Activated CD4-positive, alpha-beta T cell treated with anti-CD3 and anti-CD28 coated beads, Interleukin-2, amount 10 ng/mL, durations not matched to agents 7 days and 5 days (primary cell): Measurements from ENCODE around the gene SLC40A1. TPM values are rescaled to one million over a fixed set of nuclear protein-coding genes. Genes with fewer than 3 reads are reported as not detected.

Experiments
- CTCF ChIA-PET: fragments of 350-600 bp; sonication (Branson Sonifier 250); formaldehyde crosslinking; loops from one replicate; lab custom pipeline; 2021; ENCODE audit warnings: antibody characterized with exemption; lab: Charles Lee
- POLR2A ChIA-PET: fragments of 350-600 bp; sonication (Branson Sonifier 250); formaldehyde crosslinking; loops from one replicate; lab custom pipeline; 2021; ENCODE audit warnings: antibody characterized with exemption; lab: Charles Lee
- DNase-seq: peaks from one replicate; pipeline ENCODE4 v3.0.0-alpha.2; 2020
- H3K27ac Mint-ChIP-seq: one replicate; pipeline ENCODE4 v1.8.0; 2021; ENCODE audit warnings: mild to moderate bottlenecking, moderate library complexity, mixed read lengths
- H3K27me3 Mint-ChIP-seq: one replicate; pipeline ENCODE4 v1.8.0; 2021; ENCODE audit warnings: mixed read lengths
- H3K36me3 Mint-ChIP-seq: one replicate; pipeline ENCODE4 v1.8.0; 2021; ENCODE audit warnings: low read depth, mixed read lengths
- H3K4me1 Mint-ChIP-seq: one replicate; pipeline ENCODE4 v1.8.0; 2021; ENCODE audit warnings: mixed read lengths
- H3K4me3 Mint-ChIP-seq: one replicate; pipeline ENCODE4 v1.8.0; 2021; ENCODE audit warnings: mild to moderate bottlenecking, moderate library complexity, mixed read lengths
- H3K9me3 Mint-ChIP-seq: one replicate; pipeline ENCODE4 v1.8.0; 2021; ENCODE audit warnings: mixed read lengths
- total RNA-seq, 2 experiments: library from RNA; stranded (reverse); gene quantifications; one replicate each; pipeline ENCODE4 v1.2.3, GENCODE V29; 2021

Gene SLC40A1
- total RNA-seq, 2 experiments from 2014 or later: 2.6 to 3.2 TPM

- Mint-ChIP-seq H3K4me3 (no peak overlapping the region), H3K9me3 (peaks cover 2% of the 10 kb centered on the region), H3K27ac (no peak overlapping the region), H3K36me3 (no peaks in the 10 kb centered on the region), H3K27me3 (peaks cover 2% of the 10 kb centered on the region), H3K4me1 (peaks cover 27% of the 10 kb centered on the region)
- ChIA-PET POLR2A (no interaction called here), CTCF (no interaction called here)
- no peak for DNase-seq
Observed at GRCh38 chr2:189592353-189592984, 11.9 kb upstream of the SLC40A1 start.

- Mint-ChIP-seq H3K4me3 (no peak overlapping the region), H3K4me1 (peaks cover 13% of the 10 kb centered on the region), H3K9me3 (peaks cover 2% of the 10 kb centered on the region), H3K27me3 (peaks cover 11% of the 10 kb centered on the region), H3K36me3 (no peaks in the 10 kb centered on the region), H3K27ac (no peak overlapping the region)
- DNase-seq: no peak
- POLR2A ChIA-PET: no interaction called here
- CTCF ChIA-PET: no interaction called here
Observed at GRCh38 chr2:189587780-189588179, 7.2 kb upstream of the SLC40A1 start.

- H3K36me3 Mint-ChIP-seq: no peaks in the 10 kb centered on the region
- H3K9me3 Mint-ChIP-seq: peaks cover 2% of the 10 kb centered on the region
- ChIA-PET CTCF (no interaction called here), POLR2A (no interaction called here)
- no peak for DNase-seq
- peaks cover 26% of the 10 kb centered on the region for H3K27me3 Mint-ChIP-seq
- H3K4me1 Mint-ChIP-seq: peaks cover 12% of the 10 kb centered on the region
- H3K4me3 Mint-ChIP-seq: no peak overlapping the region
- H3K27ac Mint-ChIP-seq: no peak overlapping the region
Observed at GRCh38 chr2:189585226-189585756, 4.7 kb upstream of the SLC40A1 start.

GRCh38 chr2:189584686-189585085 is 4.1 kb upstream of the SLC40A1 start:
- H3K4me3 Mint-ChIP-seq: no peak overlapping the region
- no peaks in the 10 kb centered on the region for H3K9me3 Mint-ChIP-seq
- H3K4me1 Mint-ChIP-seq: peaks cover 16% of the 10 kb centered on the region
- DNase-seq: no peak
- ChIA-PET POLR2A (no interaction called here), CTCF (no interaction called here)
- no peak overlapping the region for H3K27ac Mint-ChIP-seq
- no peaks in the 10 kb centered on the region for H3K36me3 Mint-ChIP-seq
- peaks cover 30% of the 10 kb centered on the region for H3K27me3 Mint-ChIP-seq

- Mint-ChIP-seq H3K27me3 (peaks cover 33% of the 10 kb centered on the region), H3K4me1 (peaks cover 19% of the 10 kb centered on the region)
Observed at GRCh38 chr2:189583227-189584198, 2.9 kb upstream of the SLC40A1 start.

GRCh38 chr2:189582809-189583192 is 2.2 kb upstream of the SLC40A1 start:
- peaks cover 32% of the 10 kb centered on the region for H3K27me3 Mint-ChIP-seq
- peaks cover 19% of the 10 kb centered on the region for H3K4me1 Mint-ChIP-seq
- DNase-seq: no peak
- POLR2A ChIA-PET: no interaction called here
- H3K27ac Mint-ChIP-seq: no peak overlapping the region
- no peaks in the 10 kb centered on the region for H3K36me3 Mint-ChIP-seq
- CTCF ChIA-PET: no interaction called here
- H3K9me3 Mint-ChIP-seq: no peaks in the 10 kb centered on the region
- H3K4me3 Mint-ChIP-seq: no peak overlapping the region

More at GRCh38 chr2:189583227-189584198, 2.9 kb upstream of the SLC40A1 start:
- CTCF ChIA-PET: interaction anchor here (0.5 to 0.6 kb wide), 2 partner anchors 43 to 1215 kb away, joined by 3 read pairs; no protein-coding TSS in a partner anchor
- H3K36me3 Mint-ChIP-seq: no peaks in the 10 kb centered on the region
- no peak overlapping the region for H3K4me3 Mint-ChIP-seq
- POLR2A ChIA-PET: no interaction called here
- no peak overlapping the region for H3K27ac Mint-ChIP-seq
- no peaks in the 10 kb centered on the region for H3K9me3 Mint-ChIP-seq
- DNase-seq: no peak

GRCh38 chr2:189582140-189582808 is 1.7 kb upstream of the SLC40A1 start:
- H3K27ac Mint-ChIP-seq: no peak overlapping the region
- H3K4me3 Mint-ChIP-seq: peak overlapping the region; percentile 70
- H3K27me3 Mint-ChIP-seq: peaks cover 31% of the 10 kb centered on the region
- CTCF ChIA-PET: no interaction called here
- H3K36me3 Mint-ChIP-seq: no peaks in the 10 kb centered on the region
- DNase-seq: no peak
- POLR2A ChIA-PET: no interaction called here
- no peaks in the 10 kb centered on the region for H3K9me3 Mint-ChIP-seq
- peaks cover 19% of the 10 kb centered on the region for H3K4me1 Mint-ChIP-seq

- H3K36me3 Mint-ChIP-seq: no peaks in the 10 kb centered on the region
- ChIA-PET POLR2A (no interaction called here), CTCF (no interaction called here)
- H3K27me3 Mint-ChIP-seq: peaks cover 31% of the 10 kb centered on the region
- no peaks in the 10 kb centered on the region for H3K9me3 Mint-ChIP-seq
- H3K4me3 Mint-ChIP-seq: peak overlapping the region; percentile 70
- H3K4me1 Mint-ChIP-seq: peaks cover 19% of the 10 kb centered on the region
- H3K27ac Mint-ChIP-seq: peak overlapping the region; percentile 81
- peak; percentile 13 for DNase-seq
Observed at GRCh38 chr2:189581354-189582139, 961 bp upstream of the SLC40A1 start.

- Mint-ChIP-seq H3K27ac (peak overlapping the region; percentile 6), H3K4me1 (peaks cover 23% of the 10 kb centered on the region), H3K9me3 (no peaks in the 10 kb centered on the region), H3K36me3 (peaks cover 2% of the 10 kb centered on the region), H3K27me3 (peaks cover 30% of the 10 kb centered on the region), H3K4me3 (peak overlapping the region; percentile 70)
- ChIA-PET CTCF (no interaction called here), POLR2A (interaction anchor here (0.6 kb wide), 1 partner anchor 78 kb away, joined by 3 read pairs; no protein-coding TSS in a partner anchor)
- DNase-seq: peak; percentile 21
Observed at GRCh38 chr2:189580241-189580651, 340 bp downstream of the SLC40A1 start.

- Mint-ChIP-seq H3K36me3 (peaks cover 2% of the 10 kb centered on the region), H3K27me3 (peaks cover 28% of the 10 kb centered on the region), H3K27ac (no peak overlapping the region), H3K4me1 (peaks cover 25% of the 10 kb centered on the region), H3K9me3 (no peaks in the 10 kb centered on the region), H3K4me3 (peak overlapping the region; percentile 70)
- POLR2A ChIA-PET: no interaction called here
- CTCF ChIA-PET: no interaction called here
- no peak for DNase-seq
Observed at GRCh38 chr2:189579585-189580186, 900 bp downstream of the SLC40A1 start.

- POLR2A ChIA-PET: no interaction called here
- H3K27ac Mint-ChIP-seq: no peak overlapping the region
- no peak overlapping the region for H3K4me3 Mint-ChIP-seq
- H3K9me3 Mint-ChIP-seq: no peaks in the 10 kb centered on the region
- DNase-seq: no peak
- CTCF ChIA-PET: interaction anchor here (0.9 kb wide), 2 partner anchors 17 to 52 kb away, joined by 3 to 4 read pairs; no protein-coding TSS in a partner anchor
- peaks cover 23% of the 10 kb centered on the region for H3K27me3 Mint-ChIP-seq
- peaks cover 25% of the 10 kb centered on the region for H3K4me1 Mint-ChIP-seq
- peaks cover 2% of the 10 kb centered on the region for H3K36me3 Mint-ChIP-seq
Observed at GRCh38 chr2:189578272-189578950, 2.2 kb downstream of the SLC40A1 start.
